Measurements from ENCODE around the gene FUT8. TPM values are rescaled to one million over a fixed set of nuclear protein-coding genes. Genes with fewer than 3 reads are reported as not detected.

FUT8 gene
- total RNA-seq, result 77.3 and 93.0 TPM in 2 replicates

DNA sequence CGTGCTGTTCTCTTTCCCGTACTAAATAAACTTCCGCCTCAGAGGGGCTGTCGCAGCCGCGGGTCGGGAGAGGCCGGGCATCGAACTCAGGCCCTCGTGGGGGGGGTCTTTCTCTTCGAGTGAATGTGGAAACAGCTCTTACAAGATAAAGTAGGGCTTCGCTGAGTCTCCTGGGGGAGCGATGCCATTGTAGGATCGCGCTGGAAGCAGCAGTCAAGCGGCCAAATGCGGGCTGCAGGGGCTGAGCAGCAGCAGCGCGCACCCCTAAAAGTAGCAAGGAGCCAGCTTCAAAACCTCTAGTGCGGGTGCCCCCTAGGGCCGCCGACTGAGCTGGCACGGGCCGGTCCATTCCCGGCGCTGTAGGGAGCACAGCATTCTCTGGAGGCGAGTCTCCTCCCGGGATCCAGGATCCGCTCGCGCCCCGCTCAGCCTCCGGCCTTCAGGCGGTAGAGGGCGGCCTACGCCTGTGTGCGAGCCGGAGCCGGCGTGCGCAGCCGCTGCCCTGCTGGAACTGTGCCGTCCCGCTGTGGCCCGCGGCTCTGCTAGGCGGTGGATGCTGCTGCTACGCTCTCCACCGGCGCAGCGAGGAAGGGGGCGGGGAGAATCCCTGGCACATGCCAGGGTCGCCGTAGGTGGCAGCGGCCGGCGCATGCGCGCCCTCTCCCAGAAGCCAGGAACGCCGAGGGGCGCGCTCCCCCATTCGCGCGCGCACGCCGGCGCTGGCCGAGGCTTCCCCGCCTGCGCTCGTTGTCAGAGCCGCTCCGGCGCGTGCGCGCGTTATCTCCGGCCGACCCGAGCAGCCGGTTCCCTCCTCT lies at the start of gene FUT8:
FUT8 (plus strand) TSS at position 699 of the 815 bp plus-strand sequence. CDS start 148,834 bp downstream, outside the sequence.

Data from myometrial cell (primary cell).